HEK293 (cell line): ENCODE results near the gene EGFR.

ENCODE experiments used
- CTCF ChIA-PET: fragments of 350-600 bp; formaldehyde crosslinking; extraction: SDS; loops from one replicate; lab custom pipeline; 2021; ENCODE audit warnings: antibody characterized with exemption; lab: Yijun Ruan, JAX
- POLR2A ChIA-PET: fragments of 300-600 bp; formaldehyde crosslinking; extraction: SDS; loops from one replicate; lab custom pipeline; 2020; ENCODE audit warnings: antibody characterized with exemption, inconsistent platforms; lab: Yijun Ruan, JAX
- H3K27ac ChIP-seq: fragments of 200-500 bp; sonication (Bioruptor generic); 2 replicates; pipeline ENCODE4 v1.5.1; 2014; ENCODE audit warnings: low read depth, low read length, control low read depth, inconsistent platforms; ENCODE audit errors: extremely low read depth
- H3K36me3 ChIP-seq, 2 experiments: fragments of 200-500 bp in 1 of 2; sonication (Bioruptor generic) in 1 of 2; 1 replicate in 1 of 2; 2 replicates in 1 of 2; pipeline ENCODE4 v1.5.1; 2014 to 2017; ENCODE audit warnings: inconsistent platforms in 2 of 2, low read length in 2 of 2; ENCODE audit not compliant: control insufficient read depth in 2 of 2, insufficient read depth in 1 of 2
- H3K4me1 ChIP-seq: fragments of 200-500 bp; sonication (Bioruptor generic); 2 replicates; pipeline ENCODE4 v1.5.1; 2014; ENCODE audit warnings: mild to moderate bottlenecking, low read length, inconsistent platforms; ENCODE audit not compliant: control insufficient read depth, insufficient read depth
- H3K4me3 ChIP-seq: 2 replicates; pipeline ENCODE4 v1.5.1; 2011; ENCODE audit warnings: low read depth, mild to moderate bottlenecking, control low read depth, low read length, moderate library complexity
- H3K9me3 ChIP-seq: fragments of 200-500 bp; sonication (Bioruptor generic); 2 replicates; pipeline ENCODE4 v1.5.1; 2014; ENCODE audit warnings: low read depth, low read length, inconsistent platforms; ENCODE audit not compliant: control insufficient read depth, insufficient read depth
- BCL11A ChIP-seq: fragments of 450-650 bp; formaldehyde crosslinking; IDR thresholded peaks from 2 replicates; pipeline ENCODE4 v1.5.1; 2016; ENCODE audit warnings: low read depth, missing biosample characterization, missing genetic modification characterization
- PRDM1 ChIP-seq: fragments of 450-650 bp; formaldehyde crosslinking; IDR thresholded peaks from 2 replicates; pipeline ENCODE4; 2016; ENCODE audit warnings: missing biosample characterization, missing genetic modification characterization
- ZBTB48 ChIP-seq: fragments of 450-650 bp; formaldehyde crosslinking; IDR thresholded peaks from 2 replicates; pipeline ENCODE4 v1.5.1; 2016; ENCODE audit warnings: missing biosample characterization, missing genetic modification characterization
- ZFHX2 ChIP-seq: fragments of 450-650 bp; formaldehyde crosslinking; conservative IDR thresholded peaks from 2 replicates; pipeline ENCODE4 v1.5.1; 2016; ENCODE audit warnings: missing biosample characterization, missing genetic modification characterization
- ZFP69B ChIP-seq: fragments of 450-650 bp; formaldehyde crosslinking; IDR thresholded peaks from 2 replicates; pipeline ENCODE4 v1.5.1; 2016; ENCODE audit warnings: missing biosample characterization, missing genetic modification characterization
- ZNF274 ChIP-seq, 2 experiments: fragments of 200-500 bp in 1 of 2; fragments of 450-650 bp in 1 of 2; sonication (Bioruptor generic) in 1 of 2; formaldehyde crosslinking in 1 of 2; IDR thresholded peaks; 2 replicates each; pipeline versions ENCODE4 v1.5.1 to v1.6.1; 2014 to 2016; ENCODE audit warnings: borderline replicate concordance in 1 of 2, inconsistent platforms in 1 of 2, low read length in 1 of 2, missing biosample characterization in 1 of 2, missing genetic modification characterization in 1 of 2
- ZNF311 ChIP-seq: fragments of 450-650 bp; formaldehyde crosslinking; IDR thresholded peaks from 2 replicates; pipeline ENCODE4 v1.5.1; 2017; ENCODE audit warnings: missing biosample characterization, missing genetic modification characterization, borderline replicate concordance
- ZNF560 ChIP-seq: fragments of 450-650 bp; formaldehyde crosslinking; IDR thresholded peaks from 2 replicates; pipeline ENCODE4 v1.5.1; 2017; ENCODE audit warnings: missing biosample characterization, missing genetic modification characterization, borderline replicate concordance
- ZNF623 ChIP-seq: fragments of 450-650 bp; formaldehyde crosslinking; IDR thresholded peaks from 2 replicates; pipeline ENCODE4 v1.5.1; 2016; ENCODE audit warnings: missing biosample characterization, missing genetic modification characterization
- ZNF654 ChIP-seq: fragments of 450-650 bp; formaldehyde crosslinking; IDR thresholded peaks from 2 replicates; pipeline ENCODE4 v1.5.1; 2016; ENCODE audit warnings: low read depth, missing biosample characterization, missing genetic modification characterization
- ZNF664 ChIP-seq: fragments of 450-650 bp; formaldehyde crosslinking; IDR thresholded peaks from 2 replicates; pipeline ENCODE4 v1.5.1; 2016; ENCODE audit warnings: missing biosample characterization, missing genetic modification characterization
- ZNF785 ChIP-seq: fragments of 450-650 bp; formaldehyde crosslinking; IDR thresholded peaks from 2 replicates; pipeline ENCODE4 v1.5.1; 2016; ENCODE audit warnings: missing biosample characterization, missing genetic modification characterization
- ZNF830 ChIP-seq: fragments of 450-650 bp; IDR thresholded peaks from 2 replicates; pipeline ENCODE4 v1.5.0; 2018; ENCODE audit warnings: missing biosample characterization, missing genetic modification characterization, low read depth, mild to moderate bottlenecking, moderate library complexity
- TF ChIP-seq, protein P1 (sequence below): fragments of 450-650 bp; formaldehyde crosslinking; IDR thresholded peaks from 2 replicates; pipeline ENCODE4 v1.5.1; 2016; ENCODE audit warnings: missing biosample characterization, missing genetic modification characterization
- TF ChIP-seq, protein P2 (sequence below): fragments of 450-650 bp; formaldehyde crosslinking; IDR thresholded peaks from 2 replicates; pipeline ENCODE4 v1.5.1; 2016; ENCODE audit warnings: missing biosample characterization, missing genetic modification characterization
- TF ChIP-seq, protein P3 (sequence below): fragments of 450-650 bp; formaldehyde crosslinking; IDR thresholded peaks from 2 replicates; pipeline ENCODE4 v1.5.1; 2017; ENCODE audit warnings: missing biosample characterization, missing genetic modification characterization
- TF ChIP-seq, protein P4 (sequence below): fragments of 450-650 bp; IDR thresholded peaks from 2 replicates; pipeline ENCODE4 v1.5.1; 2018; ENCODE audit warnings: missing biosample characterization, mild to moderate bottlenecking, missing genetic modification characterization
- TF ChIP-seq, protein P5 (sequence below): fragments of 450-650 bp; formaldehyde crosslinking; IDR thresholded peaks from 2 replicates; pipeline ENCODE4 v1.5.1; 2016; ENCODE audit warnings: missing biosample characterization, missing genetic modification characterization
- TF ChIP-seq, protein P6 (sequence below): fragments of 450-650 bp; formaldehyde crosslinking; IDR thresholded peaks from 2 replicates; pipeline ENCODE4 v1.5.1; 2016; ENCODE audit warnings: missing biosample characterization, missing genetic modification characterization
- TF ChIP-seq, protein P7 (sequence below): fragments of 450-650 bp; formaldehyde crosslinking; IDR thresholded peaks from 2 replicates; pipeline ENCODE4 v1.5.1; 2016; ENCODE audit warnings: missing biosample characterization, missing genetic modification characterization

Gene EGFR

DNA sequence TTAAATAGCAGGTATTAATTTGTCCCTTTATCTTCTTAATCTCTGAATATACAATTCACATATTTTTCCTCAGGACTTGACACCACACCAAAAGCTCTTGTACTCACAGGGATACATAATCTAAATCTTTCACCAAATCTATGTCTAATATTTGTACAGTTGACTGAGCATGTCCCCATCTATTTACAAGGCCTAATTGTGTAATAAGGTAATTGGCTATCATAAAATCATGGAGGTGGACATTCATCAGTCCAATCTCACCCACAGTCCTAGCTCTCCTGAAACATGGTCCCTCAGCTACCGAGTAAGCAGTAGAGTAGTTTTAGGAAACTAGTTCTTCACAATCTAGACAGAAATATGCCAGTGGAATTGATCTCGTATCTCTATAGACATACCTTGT lies 30.3 kb upstream of the EGFR start:
- POLR2A ChIA-PET = no interaction called here
- TF ChIP-seq, protein P1, sequence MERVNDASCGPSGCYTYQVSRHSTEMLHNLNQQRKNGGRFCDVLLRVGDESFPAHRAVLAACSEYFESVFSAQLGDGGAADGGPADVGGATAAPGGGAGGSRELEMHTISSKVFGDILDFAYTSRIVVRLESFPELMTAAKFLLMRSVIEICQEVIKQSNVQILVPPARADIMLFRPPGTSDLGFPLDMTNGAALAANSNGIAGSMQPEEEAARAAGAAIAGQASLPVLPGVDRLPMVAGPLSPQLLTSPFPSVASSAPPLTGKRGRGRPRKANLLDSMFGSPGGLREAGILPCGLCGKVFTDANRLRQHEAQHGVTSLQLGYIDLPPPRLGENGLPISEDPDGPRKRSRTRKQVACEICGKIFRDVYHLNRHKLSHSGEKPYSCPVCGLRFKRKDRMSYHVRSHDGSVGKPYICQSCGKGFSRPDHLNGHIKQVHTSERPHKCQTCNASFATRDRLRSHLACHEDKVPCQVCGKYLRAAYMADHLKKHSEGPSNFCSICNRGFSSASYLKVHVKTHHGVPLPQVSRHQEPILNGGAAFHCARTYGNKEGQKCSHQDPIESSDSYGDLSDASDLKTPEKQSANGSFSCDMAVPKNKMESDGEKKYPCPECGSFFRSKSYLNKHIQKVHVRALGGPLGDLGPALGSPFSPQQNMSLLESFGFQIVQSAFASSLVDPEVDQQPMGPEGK = no peak
- TF ChIP-seq ZNF664 (no peak), ZNF830 (tag by site-specific recombination) (no peak), ZNF654 (tag by site-specific recombination) (no peak), ZFP69B (tag by site-specific recombination) (no peak)
- TF ChIP-seq, protein P2, sequence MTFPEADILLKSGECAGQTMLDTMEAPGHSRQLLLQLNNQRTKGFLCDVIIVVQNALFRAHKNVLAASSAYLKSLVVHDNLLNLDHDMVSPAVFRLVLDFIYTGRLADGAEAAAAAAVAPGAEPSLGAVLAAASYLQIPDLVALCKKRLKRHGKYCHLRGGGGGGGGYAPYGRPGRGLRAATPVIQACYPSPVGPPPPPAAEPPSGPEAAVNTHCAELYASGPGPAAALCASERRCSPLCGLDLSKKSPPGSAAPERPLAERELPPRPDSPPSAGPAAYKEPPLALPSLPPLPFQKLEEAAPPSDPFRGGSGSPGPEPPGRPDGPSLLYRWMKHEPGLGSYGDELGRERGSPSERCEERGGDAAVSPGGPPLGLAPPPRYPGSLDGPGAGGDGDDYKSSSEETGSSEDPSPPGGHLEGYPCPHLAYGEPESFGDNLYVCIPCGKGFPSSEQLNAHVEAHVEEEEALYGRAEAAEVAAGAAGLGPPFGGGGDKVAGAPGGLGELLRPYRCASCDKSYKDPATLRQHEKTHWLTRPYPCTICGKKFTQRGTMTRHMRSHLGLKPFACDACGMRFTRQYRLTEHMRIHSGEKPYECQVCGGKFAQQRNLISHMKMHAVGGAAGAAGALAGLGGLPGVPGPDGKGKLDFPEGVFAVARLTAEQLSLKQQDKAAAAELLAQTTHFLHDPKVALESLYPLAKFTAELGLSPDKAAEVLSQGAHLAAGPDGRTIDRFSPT (tag by site-specific recombination) = no peak
- TF ChIP-seq, protein P3, sequence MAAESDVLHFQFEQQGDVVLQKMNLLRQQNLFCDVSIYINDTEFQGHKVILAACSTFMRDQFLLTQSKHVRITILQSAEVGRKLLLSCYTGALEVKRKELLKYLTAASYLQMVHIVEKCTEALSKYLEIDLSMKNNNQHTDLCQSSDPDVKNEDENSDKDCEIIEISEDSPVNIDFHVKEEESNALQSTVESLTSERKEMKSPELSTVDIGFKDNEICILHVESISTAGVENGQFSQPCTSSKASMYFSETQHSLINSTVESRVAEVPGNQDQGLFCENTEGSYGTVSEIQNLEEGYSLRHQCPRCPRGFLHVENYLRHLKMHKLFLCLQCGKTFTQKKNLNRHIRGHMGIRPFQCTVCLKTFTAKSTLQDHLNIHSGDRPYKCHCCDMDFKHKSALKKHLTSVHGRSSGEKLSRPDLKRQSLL (tag by site-specific recombination) = no peak
- TF ChIP-seq, protein P4, sequence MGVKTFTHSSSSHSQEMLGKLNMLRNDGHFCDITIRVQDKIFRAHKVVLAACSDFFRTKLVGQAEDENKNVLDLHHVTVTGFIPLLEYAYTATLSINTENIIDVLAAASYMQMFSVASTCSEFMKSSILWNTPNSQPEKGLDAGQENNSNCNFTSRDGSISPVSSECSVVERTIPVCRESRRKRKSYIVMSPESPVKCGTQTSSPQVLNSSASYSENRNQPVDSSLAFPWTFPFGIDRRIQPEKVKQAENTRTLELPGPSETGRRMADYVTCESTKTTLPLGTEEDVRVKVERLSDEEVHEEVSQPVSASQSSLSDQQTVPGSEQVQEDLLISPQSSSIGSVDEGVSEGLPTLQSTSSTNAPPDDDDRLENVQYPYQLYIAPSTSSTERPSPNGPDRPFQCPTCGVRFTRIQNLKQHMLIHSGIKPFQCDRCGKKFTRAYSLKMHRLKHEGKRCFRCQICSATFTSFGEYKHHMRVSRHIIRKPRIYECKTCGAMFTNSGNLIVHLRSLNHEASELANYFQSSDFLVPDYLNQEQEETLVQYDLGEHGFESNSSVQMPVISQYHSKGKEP = no peak
- CTCF ChIA-PET = interaction anchor here (0.6 to 1.1 kb wide), 2 partner anchors 12 to 149 kb away, joined by 3 read pairs; no protein-coding TSS in a partner anchor

DNA sequence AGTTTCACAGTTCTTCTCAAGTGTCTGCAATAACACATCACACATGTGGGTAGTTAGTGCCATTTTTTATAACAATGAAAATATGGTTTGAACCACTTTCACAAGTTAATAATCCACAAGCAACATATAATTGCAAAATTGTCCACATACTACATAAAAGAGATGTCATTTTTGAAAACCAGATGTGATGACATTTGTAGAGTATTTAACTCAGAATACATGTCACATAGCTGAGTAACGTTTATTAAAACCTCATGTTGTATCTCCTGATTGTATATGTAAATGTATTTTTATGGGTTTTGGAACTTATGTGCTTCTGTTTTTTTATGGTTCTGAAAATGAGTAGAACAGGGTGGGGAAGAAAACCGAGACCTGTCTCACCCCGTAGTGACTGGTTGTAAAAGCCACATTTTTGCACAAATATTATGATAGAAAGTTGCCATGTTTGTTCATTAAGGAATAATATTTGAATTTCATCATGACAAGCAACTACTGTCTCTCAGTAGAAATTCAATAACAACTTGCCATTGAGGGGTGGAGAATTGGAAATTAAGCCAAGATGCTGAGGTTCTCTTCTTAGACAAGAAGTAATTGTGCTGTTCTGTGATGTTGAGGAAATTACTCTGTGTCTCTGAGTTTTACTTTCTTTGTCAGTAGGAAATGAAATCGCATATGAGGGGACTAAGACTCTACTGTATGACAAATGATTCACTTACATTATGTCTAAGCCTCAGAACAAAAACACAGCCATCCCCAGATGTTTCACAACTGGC lies 29.2 kb upstream of the EGFR start:
- H3K27ac ChIP-seq = no peak overlapping the region
- CTCF ChIA-PET = interaction anchor here (0.7 to 1.1 kb wide), 2 partner anchors 97 to 150 kb away, joined by 3 read pairs; no protein-coding TSS in a partner anchor

More for the DNA sequence above, 30.3 kb upstream of the EGFR start:
- Histone ChIP-seq H3K27ac (no peak overlapping the region), H3K36me3 (no peaks in the 10 kb centered on the region), H3K9me3 (no peaks in the 10 kb centered on the region), H3K4me1 (no peaks in the 10 kb centered on the region), H3K4me3 (no peak overlapping the region)

More for the DNA sequence above, 29.2 kb upstream of the EGFR start:
- Histone ChIP-seq H3K4me1 (no peaks in the 10 kb centered on the region), H3K9me3 (no peaks in the 10 kb centered on the region), H3K36me3 (no peaks in the 10 kb centered on the region), H3K4me3 (no peak overlapping the region)
- POLR2A ChIA-PET = no interaction called here
- TF ChIP-seq, protein P2 (tag by site-specific recombination) = no peak
- TF ChIP-seq ZFHX2 (tag by site-specific recombination) = no peak
- no peak for TF ChIP-seq ZNF274 (IDR thresholded peaks at IDR 0.05; ENCODE audit: low read length)
- TF ChIP-seq ZNF274 (tag by site-specific recombination; IDR thresholded peaks at IDR 0.05; ENCODE audit: borderline replicate concordance) = no peak
- no peak for TF ChIP-seq ZNF623 (tag by site-specific recombination)
- TF ChIP-seq, protein P5, sequence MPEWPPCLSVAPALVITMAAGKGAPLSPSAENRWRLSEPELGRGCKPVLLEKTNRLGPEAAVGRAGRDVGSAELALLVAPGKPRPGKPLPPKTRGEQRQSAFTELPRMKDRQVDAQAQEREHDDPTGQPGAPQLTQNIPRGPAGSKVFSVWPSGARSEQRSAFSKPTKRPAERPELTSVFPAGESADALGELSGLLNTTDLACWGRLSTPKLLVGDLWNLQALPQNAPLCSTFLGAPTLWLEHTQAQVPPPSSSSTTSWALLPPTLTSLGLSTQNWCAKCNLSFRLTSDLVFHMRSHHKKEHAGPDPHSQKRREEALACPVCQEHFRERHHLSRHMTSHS (tag by site-specific recombination) = no peak
- TF ChIP-seq ZBTB48 (tag by site-specific recombination) = no peak
- TF ChIP-seq PRDM1 = no peak
- TF ChIP-seq ZNF560 (tag by site-specific recombination) = no peak
- TF ChIP-seq, protein P6, sequence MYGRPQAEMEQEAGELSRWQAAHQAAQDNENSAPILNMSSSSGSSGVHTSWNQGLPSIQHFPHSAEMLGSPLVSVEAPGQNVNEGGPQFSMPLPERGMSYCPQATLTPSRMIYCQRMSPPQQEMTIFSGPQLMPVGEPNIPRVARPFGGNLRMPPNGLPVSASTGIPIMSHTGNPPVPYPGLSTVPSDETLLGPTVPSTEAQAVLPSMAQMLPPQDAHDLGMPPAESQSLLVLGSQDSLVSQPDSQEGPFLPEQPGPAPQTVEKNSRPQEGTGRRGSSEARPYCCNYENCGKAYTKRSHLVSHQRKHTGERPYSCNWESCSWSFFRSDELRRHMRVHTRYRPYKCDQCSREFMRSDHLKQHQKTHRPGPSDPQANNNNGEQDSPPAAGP (tag by site-specific recombination) = no peak
- no peak for TF ChIP-seq ZNF785 (tag by site-specific recombination)
- TF ChIP-seq, protein P7, sequence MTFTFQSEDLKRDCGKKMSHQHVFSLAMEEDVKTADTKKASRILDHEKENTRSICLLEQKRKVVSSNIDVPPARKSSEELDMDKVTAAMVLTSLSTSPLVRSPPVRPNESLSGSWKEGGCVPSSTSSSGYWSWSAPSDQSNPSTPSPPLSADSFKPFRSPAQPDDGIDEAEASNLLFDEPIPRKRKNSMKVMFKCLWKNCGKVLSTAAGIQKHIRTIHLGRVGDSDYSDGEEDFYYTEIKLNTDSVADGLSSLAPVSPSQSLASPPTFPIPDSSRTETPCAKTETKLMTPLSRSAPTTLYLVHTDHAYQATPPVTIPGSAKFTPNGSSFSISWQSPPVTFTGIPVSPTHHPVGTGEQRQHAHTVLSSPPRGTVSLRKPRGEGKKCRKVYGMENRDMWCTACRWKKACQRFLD (tag by site-specific recombination) = no peak
- TF ChIP-seq BCL11A (tag by site-specific recombination) = no peak
- TF ChIP-seq ZNF311 (tag by site-specific recombination) = no peak
